Fibroblast of villous mesenchyme (primary cell): Measurements from ENCODE around the gene ZSCAN20. TPM values are rescaled to one million over a fixed set of nuclear protein-coding genes. Genes with fewer than 3 reads are reported as not detected.

Source experiments
- DNase-seq: peaks from one replicate; pipeline ENCODE4 v3.0.0-alpha.2; 2010; ENCODE audit warnings: low read depth
- H3K4me3 ChIP-seq: 2 replicates; pipeline ENCODE4 v1.5.1; 2011; ENCODE audit warnings: low read depth, mild to moderate bottlenecking, low read length
- CTCF ChIP-seq: IDR thresholded peaks from 2 replicates; pipeline ENCODE4 v1.5.1; 2012; ENCODE audit warnings: low read depth, mild to moderate bottlenecking, low read length; ENCODE audit not compliant: insufficient read depth
- total RNA-seq: library from RNA; depleted of rRNA; stranded (reverse); fragments of >200 nt; gene quantifications from 2 replicates; pipeline ENCODE4 v1.2.3, GENCODE V29; 2012

ZSCAN20 gene
- total RNA-seq, 1 donor: 10.4 TPM

- H3K4me3 ChIP-seq: peak overlapping the region; percentile 66
- no peak for TF ChIP-seq CTCF
Measured at GRCh38 chr1:33429332-33429731, 43.1 kb upstream of the ZSCAN20 start.

GRCh38 chr1:33429856-33430691 is 42.4 kb upstream of the ZSCAN20 start:
- DNase-seq: peak; percentile 29
- peak overlapping the region; percentile 66 for H3K4me3 ChIP-seq

More at GRCh38 chr1:33429332-33429731, 43.1 kb upstream of the ZSCAN20 start:
- DNase-seq: no peak

GRCh38 chr1:33430692-33431593 is 41.5 kb upstream of the ZSCAN20 start, which contains the start of gene PHC2:
Gene PHC2 (minus strand): TSS chr1:33431095. CDS start chr1:33375539, 55,556 bp downstream.
- peak; percentile 96 for DNase-seq
- peak; percentile 11 for TF ChIP-seq CTCF

More at GRCh38 chr1:33429856-33430691, 42.4 kb upstream of the ZSCAN20 start:
- TF ChIP-seq CTCF: no peak

GRCh38 chr1:33433509-33434362 is 38.7 kb upstream of the ZSCAN20 start:
- H3K4me3 ChIP-seq: no peak overlapping the region
- peak; percentile 100 for DNase-seq
- TF ChIP-seq CTCF: no peak

More at GRCh38 chr1:33430692-33431593, 41.5 kb upstream of the ZSCAN20 start, which contains the start of gene PHC2:
- H3K4me3 ChIP-seq: peak within 1 kb of the TSS; percentile 66

GRCh38 chr1:33434363-33434750 is 38.1 kb upstream of the ZSCAN20 start:
- no peak for DNase-seq
- H3K4me3 ChIP-seq: no peak overlapping the region
- TF ChIP-seq CTCF: no peak
